HEK293 (cell line): ENCODE measurements around the gene GATC.

Experiments used
- GFI1B ChIP-seq: fragments of 450-650 bp; formaldehyde crosslinking; IDR thresholded peaks from 2 replicates; pipeline ENCODE4 v1.5.1; 2016; ENCODE audit warnings: missing biosample characterization, missing genetic modification characterization
- HOXC10 ChIP-seq: sonication (generic); formaldehyde crosslinking; IDR thresholded peaks from 2 replicates; pipeline ENCODE4 v1.8.1; 2023; ENCODE audit warnings: mild to moderate bottlenecking, missing genetic modification reagents
- KLF9 ChIP-seq: fragments of 450-650 bp; formaldehyde crosslinking; IDR thresholded peaks from 2 replicates; pipeline ENCODE4 v1.5.1; 2016; ENCODE audit warnings: missing biosample characterization, missing genetic modification characterization, low read depth
- MZF1 ChIP-seq: fragments of 450-650 bp; formaldehyde crosslinking; IDR thresholded peaks from 2 replicates; pipeline ENCODE4 v1.5.1; 2017; ENCODE audit warnings: missing biosample characterization, missing genetic modification characterization, borderline replicate concordance
- OVOL3 ChIP-seq: fragments of 450-650 bp; formaldehyde crosslinking; IDR thresholded peaks from 2 replicates; pipeline ENCODE4 v1.5.1; 2016; ENCODE audit warnings: missing biosample characterization, missing genetic modification characterization
- PRDM4 ChIP-seq: fragments of 450-650 bp; formaldehyde crosslinking; IDR thresholded peaks from 2 replicates; pipeline ENCODE4 v1.5.1; 2017; ENCODE audit warnings: missing biosample characterization, missing genetic modification characterization
- PRDM6 ChIP-seq: fragments of 450-650 bp; formaldehyde crosslinking; IDR thresholded peaks from 2 replicates; pipeline ENCODE4 v1.5.1; 2017; ENCODE audit warnings: missing biosample characterization, missing genetic modification characterization
- SCRT2 ChIP-seq: fragments of 450-650 bp; formaldehyde crosslinking; IDR thresholded peaks from 2 replicates; pipeline ENCODE4 v1.5.1; 2016; ENCODE audit warnings: missing biosample characterization, missing genetic modification characterization
- SP2 ChIP-seq: fragments of 450-650 bp; formaldehyde crosslinking; IDR thresholded peaks from 2 replicates; pipeline ENCODE4 v1.5.1; 2016; ENCODE audit warnings: missing biosample characterization, missing genetic modification characterization
- SP7 ChIP-seq: fragments of 450-650 bp; formaldehyde crosslinking; IDR thresholded peaks from 2 replicates; pipeline ENCODE4 v1.5.1; 2016; ENCODE audit warnings: missing biosample characterization, missing genetic modification characterization
- ZBTB44 ChIP-seq: fragments of 450-650 bp; IDR thresholded peaks from 2 replicates; pipeline ENCODE4 v1.5.1; 2018; ENCODE audit warnings: missing biosample characterization, mild to moderate bottlenecking, missing genetic modification characterization
- ZIC2 ChIP-seq: fragments of 450-650 bp; formaldehyde crosslinking; IDR thresholded peaks from 2 replicates; pipeline ENCODE4 v1.5.1; 2016; ENCODE audit warnings: missing biosample characterization, missing genetic modification characterization
- ZNF114 ChIP-seq: fragments of 450-650 bp; formaldehyde crosslinking; IDR thresholded peaks from 2 replicates; pipeline ENCODE4 v1.5.0; 2017; ENCODE audit warnings: missing biosample characterization, missing genetic modification characterization
- ZNF155 ChIP-seq: fragments of 450-650 bp; formaldehyde crosslinking; IDR thresholded peaks from 2 replicates; pipeline ENCODE4 v1.5.1; 2016; ENCODE audit warnings: missing biosample characterization, missing genetic modification characterization
- ZNF202 ChIP-seq: fragments of 450-650 bp; formaldehyde crosslinking; IDR thresholded peaks from 2 replicates; pipeline ENCODE4 v1.5.1; 2016; ENCODE audit warnings: missing biosample characterization, missing genetic modification characterization, borderline replicate concordance
- ZNF211 ChIP-seq: fragments of 450-650 bp; formaldehyde crosslinking; IDR thresholded peaks from 2 replicates; pipeline ENCODE4 v1.5.1; 2016; ENCODE audit warnings: low read depth, missing biosample characterization, missing genetic modification characterization
- ZNF274 ChIP-seq, 2 experiments: fragments of 200-500 bp in 1 of 2; fragments of 450-650 bp in 1 of 2; sonication (Bioruptor generic) in 1 of 2; formaldehyde crosslinking in 1 of 2; IDR thresholded peaks; 2 replicates each; pipeline versions ENCODE4 v1.5.1 to v1.6.1; 2014 to 2016; ENCODE audit warnings: borderline replicate concordance in 1 of 2, inconsistent platforms in 1 of 2, low read length in 1 of 2, missing biosample characterization in 1 of 2, missing genetic modification characterization in 1 of 2
- ZNF302 ChIP-seq: fragments of 450-650 bp; formaldehyde crosslinking; IDR thresholded peaks from 2 replicates; pipeline ENCODE4 v1.5.1; 2016; ENCODE audit warnings: missing biosample characterization, missing genetic modification characterization, low read depth
- ZNF354C ChIP-seq: fragments of 450-650 bp; formaldehyde crosslinking; IDR thresholded peaks from 2 replicates; pipeline ENCODE4 v1.5.1; 2016; ENCODE audit warnings: missing biosample characterization, missing genetic modification characterization, low read depth, borderline replicate concordance
- ZNF423 ChIP-seq: fragments of 450-650 bp; formaldehyde crosslinking; IDR thresholded peaks from 2 replicates; pipeline ENCODE4 v1.5.1; 2016; ENCODE audit warnings: missing biosample characterization, missing genetic modification characterization
- ZNF449 ChIP-seq: fragments of 450-650 bp; formaldehyde crosslinking; IDR thresholded peaks from 2 replicates; pipeline ENCODE4 v1.5.1; 2017; ENCODE audit warnings: missing biosample characterization, mild to moderate bottlenecking, missing genetic modification characterization, moderate library complexity
- ZNF501 ChIP-seq: fragments of 450-650 bp; formaldehyde crosslinking; IDR thresholded peaks from 2 replicates; pipeline ENCODE4 v1.5.1; 2016; ENCODE audit warnings: missing biosample characterization, missing genetic modification characterization
- ZNF571 ChIP-seq: fragments of 450-650 bp; formaldehyde crosslinking; IDR thresholded peaks from 2 replicates; pipeline ENCODE4 v1.5.0; 2017; ENCODE audit warnings: missing biosample characterization, missing genetic modification characterization
- ZNF600 ChIP-seq: fragments of 450-650 bp; formaldehyde crosslinking; IDR thresholded peaks from 2 replicates; pipeline ENCODE4 v1.5.1; 2016; ENCODE audit warnings: missing biosample characterization, missing genetic modification characterization
- ZNF621 ChIP-seq: fragments of 450-650 bp; formaldehyde crosslinking; IDR thresholded peaks from 2 replicates; pipeline ENCODE4 v1.5.1; 2017; ENCODE audit warnings: missing biosample characterization, missing genetic modification characterization
- ZNF843 ChIP-seq: fragments of 450-650 bp; formaldehyde crosslinking; IDR thresholded peaks from 2 replicates; pipeline ENCODE4 v1.5.1; 2016; ENCODE audit warnings: missing biosample characterization, missing genetic modification characterization
- TF ChIP-seq, protein P1 (sequence below): fragments of 450-650 bp; formaldehyde crosslinking; IDR thresholded peaks from 2 replicates; pipeline ENCODE4 v1.5.1; 2016; ENCODE audit warnings: missing biosample characterization, missing genetic modification characterization
- TF ChIP-seq, protein P2 (sequence below): fragments of 450-650 bp; formaldehyde crosslinking; IDR thresholded peaks from 2 replicates; pipeline ENCODE4 v1.5.1; 2017; ENCODE audit warnings: missing biosample characterization, missing genetic modification characterization

Gene GATC

GRCh38 chr12:120445911-120446843 is at the start of gene GATC, which contains the start of gene TRIAP1 (continued):
- TF ChIP-seq ZNF423 (tag by site-specific recombination) (0 out of 2 replicates have a peak, but pooled peaks have one; percentile 49), PRDM4 (peak; percentile 72), ZNF155 (tag by site-specific recombination) (no peak), ZBTB44 (tag by site-specific recombination) (peak; percentile 45; the same call in 1 of the 2 replicates), SP7 (tag by site-specific recombination) (peak; percentile 95), ZNF202 (no peak), ZNF571 (tag by site-specific recombination) (no peak), SCRT2 (tag by site-specific recombination) (peak; percentile 58), ZNF354C (tag by site-specific recombination) (no peak), ZNF501 (peak; percentile 99), ZNF600 (tag by site-specific recombination) (peak; percentile 90), ZIC2 (peak; percentile 93), MZF1 (tag by site-specific recombination) (peak; percentile 58; the same call in 1 of the 2 replicates), ZNF621 (tag by site-specific recombination) (no peak), ZNF449 (tag by site-specific recombination) (no peak; the same call in 1 of the 2 replicates), ZNF843 (tag by site-specific recombination) (peak; percentile 85), GFI1B (tag by site-specific recombination) (no peak), PRDM6 (no peak; the same call in 1 of the 2 replicates), ZNF114 (tag by site-specific recombination) (no peak), HOXC10 (CRISPR knock-in tag) (peak; percentile 89; the same call in 1 of the 2 replicates), SP2 (tag by site-specific recombination) (peak; percentile 66), KLF9 (tag by site-specific recombination) (no peak), ZNF302 (tag by site-specific recombination) (no peak), OVOL3 (tag by site-specific recombination) (0 out of 2 replicates have a peak, but pooled peaks have one; percentile 18), ZNF274 (IDR thresholded peaks at IDR 0.05; ENCODE audit: low read length) (no peak), ZNF274 (tag by site-specific recombination; IDR thresholded peaks at IDR 0.05; ENCODE audit: borderline replicate concordance) (no peak), ZNF211 (tag by site-specific recombination) (no peak)
- TF ChIP-seq, protein P1, sequence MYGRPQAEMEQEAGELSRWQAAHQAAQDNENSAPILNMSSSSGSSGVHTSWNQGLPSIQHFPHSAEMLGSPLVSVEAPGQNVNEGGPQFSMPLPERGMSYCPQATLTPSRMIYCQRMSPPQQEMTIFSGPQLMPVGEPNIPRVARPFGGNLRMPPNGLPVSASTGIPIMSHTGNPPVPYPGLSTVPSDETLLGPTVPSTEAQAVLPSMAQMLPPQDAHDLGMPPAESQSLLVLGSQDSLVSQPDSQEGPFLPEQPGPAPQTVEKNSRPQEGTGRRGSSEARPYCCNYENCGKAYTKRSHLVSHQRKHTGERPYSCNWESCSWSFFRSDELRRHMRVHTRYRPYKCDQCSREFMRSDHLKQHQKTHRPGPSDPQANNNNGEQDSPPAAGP (tag by site-specific recombination), result peak; percentile 96
- TF ChIP-seq, protein P2, sequence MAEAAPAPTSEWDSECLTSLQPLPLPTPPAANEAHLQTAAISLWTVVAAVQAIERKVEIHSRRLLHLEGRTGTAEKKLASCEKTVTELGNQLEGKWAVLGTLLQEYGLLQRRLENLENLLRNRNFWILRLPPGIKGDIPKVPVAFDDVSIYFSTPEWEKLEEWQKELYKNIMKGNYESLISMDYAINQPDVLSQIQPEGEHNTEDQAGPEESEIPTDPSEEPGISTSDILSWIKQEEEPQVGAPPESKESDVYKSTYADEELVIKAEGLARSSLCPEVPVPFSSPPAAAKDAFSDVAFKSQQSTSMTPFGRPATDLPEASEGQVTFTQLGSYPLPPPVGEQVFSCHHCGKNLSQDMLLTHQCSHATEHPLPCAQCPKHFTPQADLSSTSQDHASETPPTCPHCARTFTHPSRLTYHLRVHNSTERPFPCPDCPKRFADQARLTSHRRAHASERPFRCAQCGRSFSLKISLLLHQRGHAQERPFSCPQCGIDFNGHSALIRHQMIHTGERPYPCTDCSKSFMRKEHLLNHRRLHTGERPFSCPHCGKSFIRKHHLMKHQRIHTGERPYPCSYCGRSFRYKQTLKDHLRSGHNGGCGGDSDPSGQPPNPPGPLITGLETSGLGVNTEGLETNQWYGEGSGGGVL (tag by site-specific recombination), result peak; percentile 22; the same call in 1 of the 2 replicates
